ENCODE results near the gene DOCK8.

DOCK8 gene

DNA sequence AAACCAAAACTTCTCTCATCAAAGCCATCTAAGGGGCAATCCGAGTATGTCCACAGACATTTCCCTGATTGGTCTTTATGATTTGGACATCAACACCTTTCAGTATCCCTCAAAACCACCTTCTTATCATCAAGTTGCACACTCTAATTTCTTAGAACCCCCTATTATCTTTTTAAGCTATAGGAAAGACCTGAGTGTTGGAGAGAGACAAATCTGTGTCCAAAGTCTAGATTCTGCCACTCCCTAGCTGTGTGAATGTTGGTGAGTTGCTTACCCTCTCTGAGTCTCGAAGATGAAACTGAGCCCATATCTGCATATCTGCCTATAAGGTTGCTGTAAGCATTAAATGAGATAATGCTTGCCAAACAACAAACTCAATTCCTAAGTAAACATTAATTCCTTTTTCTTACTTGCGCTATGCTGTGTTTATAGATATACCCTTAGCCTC lies 159.1 kb downstream of the DOCK8 start:
- Histone ChIP-seq H3K27me3 (ENCODE audit: insufficient read depth, low read length) (no peaks in the 10 kb centered on the region), H3K4me3 (ENCODE audit: low read length) (no peak overlapping the region), H3K27ac (ENCODE audit: low read depth, low read length) (no peak overlapping the region), H3K4me1 (ENCODE audit: insufficient read depth, low read length) (peaks cover 11% of the 10 kb centered on the region; the same call in 1 of the 2 replicates), H3K9me3 (ENCODE audit: insufficient read depth, low read depth, low read length) (no peaks in the 10 kb centered on the region), H3K36me3 (ENCODE audit: insufficient read depth, low read length) (no peaks in the 10 kb centered on the region), H3K9ac (ENCODE audit: low read depth, low read length) (no peak overlapping the region)
- WGBS: 87% methylated on average over 3 of the region's 3 CpGs

DNA sequence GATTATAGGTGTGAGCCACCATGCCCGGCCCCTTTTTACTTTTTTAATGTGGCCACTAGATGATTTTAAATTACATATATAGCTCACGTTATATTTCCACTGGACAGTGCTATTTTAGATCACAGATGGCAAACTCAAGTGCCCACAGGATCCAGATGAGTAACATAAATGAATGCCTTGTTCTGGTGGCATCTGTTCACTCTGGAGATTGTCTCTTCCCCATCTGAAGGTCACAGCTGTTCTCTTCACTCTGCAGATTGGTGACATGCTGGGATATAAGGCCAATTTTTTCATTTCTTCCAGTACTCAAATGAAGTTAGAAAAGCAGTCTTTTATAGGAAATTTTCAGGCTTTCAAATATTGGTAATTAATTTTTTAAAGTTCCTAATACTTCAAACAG lies 160.1 kb downstream of the DOCK8 start:
- H3K9me3 ChIP-seq (ENCODE audit: insufficient read depth, low read depth, low read length): no peaks in the 10 kb centered on the region
- WGBS: 96% methylated on average over 2 of the region's 2 CpGs
- H3K9ac ChIP-seq (ENCODE audit: low read depth, low read length): no peak overlapping the region
- H3K36me3 ChIP-seq (ENCODE audit: insufficient read depth, low read length): no peaks in the 10 kb centered on the region
- no peak overlapping the region for H3K4me3 ChIP-seq (ENCODE audit: low read length)
- no peak overlapping the region for H3K27ac ChIP-seq (ENCODE audit: low read depth, low read length)
- peaks cover 11% of the 10 kb centered on the region; the same call in 1 of the 2 replicates for H3K4me1 ChIP-seq (ENCODE audit: insufficient read depth, low read length)
- no peaks in the 10 kb centered on the region for H3K27me3 ChIP-seq (ENCODE audit: insufficient read depth, low read length)

DNA sequence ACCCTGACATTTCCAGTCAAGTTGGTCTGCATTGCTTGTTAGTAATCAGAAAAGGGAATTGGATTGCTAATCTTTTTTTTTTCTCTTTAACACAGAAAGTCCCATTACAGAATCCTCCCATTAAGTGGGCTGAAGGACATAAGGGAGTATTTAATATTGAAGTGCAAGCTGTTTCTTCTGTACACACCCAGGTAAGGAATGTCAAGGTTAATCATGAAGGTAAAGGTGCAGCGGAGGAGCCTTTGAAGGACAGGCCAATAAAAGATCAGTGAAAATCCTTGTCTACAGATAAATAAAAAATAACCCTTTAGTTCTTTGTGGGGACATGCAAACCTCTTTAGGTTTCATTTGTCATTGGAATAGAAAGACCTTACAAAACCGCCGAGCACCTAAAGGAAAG lies 161.4 kb downstream of the DOCK8 start:
- H3K36me3 ChIP-seq (ENCODE audit: insufficient read depth, low read length): no peaks in the 10 kb centered on the region
- H3K27ac ChIP-seq (ENCODE audit: low read depth, low read length): no peak overlapping the region
- 0 out of 2 replicates have a peak, but pooled peaks cover 4% of the 10 kb centered on the region for H3K4me1 ChIP-seq (ENCODE audit: insufficient read depth, low read length)
- 93% methylated on average over 3 of the region's 3 CpGs for WGBS
- H3K9ac ChIP-seq (ENCODE audit: low read depth, low read length): no peak overlapping the region
- no peaks in the 10 kb centered on the region for H3K9me3 ChIP-seq (ENCODE audit: insufficient read depth, low read depth, low read length)
- H3K4me3 ChIP-seq (ENCODE audit: low read length): no peak overlapping the region
- no peaks in the 10 kb centered on the region for H3K27me3 ChIP-seq (ENCODE audit: insufficient read depth, low read length)

DNA sequence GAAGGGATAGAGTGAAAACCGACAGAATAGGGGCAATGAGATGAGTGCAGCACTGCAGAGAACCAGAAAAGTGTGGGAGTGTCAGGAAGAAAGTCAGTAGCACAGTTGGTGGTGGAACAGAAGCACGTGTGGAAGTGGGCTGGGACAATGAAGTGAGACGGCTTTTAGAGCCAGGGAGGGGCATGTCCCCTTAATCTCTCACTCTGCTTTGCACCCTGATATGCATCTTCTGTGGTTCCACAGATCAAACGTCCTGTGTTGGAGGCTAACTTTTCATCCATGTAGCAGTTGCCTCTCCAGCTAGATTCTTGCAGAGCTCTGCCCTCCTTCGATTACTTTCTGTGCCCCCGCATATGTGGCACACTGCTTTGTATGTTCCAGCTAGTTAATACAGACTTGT lies 163.6 kb downstream of the DOCK8 start:
- H3K27me3 ChIP-seq (ENCODE audit: insufficient read depth, low read length): no peaks in the 10 kb centered on the region
- no peak overlapping the region for H3K27ac ChIP-seq (ENCODE audit: low read depth, low read length)
- WGBS: 79% methylated on average over 6 of the region's 6 CpGs
- H3K9ac ChIP-seq (ENCODE audit: low read depth, low read length): no peak overlapping the region
- no peaks in the 10 kb centered on the region for H3K9me3 ChIP-seq (ENCODE audit: insufficient read depth, low read depth, low read length)
- no peaks in the 10 kb centered on the region for H3K4me1 ChIP-seq (ENCODE audit: insufficient read depth, low read length)
- no peaks in the 10 kb centered on the region for H3K36me3 ChIP-seq (ENCODE audit: insufficient read depth, low read length)
- no peak overlapping the region for H3K4me3 ChIP-seq (ENCODE audit: low read length)

DNA sequence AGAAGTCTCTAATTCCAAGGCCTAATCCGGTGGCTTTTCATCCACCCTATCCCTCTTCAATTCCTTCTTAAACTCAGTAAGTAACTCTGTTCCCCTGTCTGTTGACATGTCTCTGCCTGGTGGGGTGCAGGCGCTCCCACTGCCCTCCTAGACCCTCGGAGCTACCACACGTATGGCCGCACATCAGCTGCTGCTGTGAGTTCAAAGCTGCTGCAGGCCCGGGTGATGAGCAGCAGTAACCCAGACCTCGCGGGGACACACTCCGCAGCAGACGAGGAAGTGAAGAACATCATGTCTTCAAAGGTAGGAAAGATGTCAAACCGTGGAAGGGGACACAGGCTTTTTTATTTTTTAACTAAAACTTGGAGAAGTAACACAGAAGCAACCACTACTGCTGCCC lies 167.7 kb downstream of the DOCK8 start:
- Histone ChIP-seq H3K4me3 (ENCODE audit: low read length) (no peak overlapping the region), H3K9me3 (ENCODE audit: insufficient read depth, low read depth, low read length) (no peaks in the 10 kb centered on the region), H3K4me1 (ENCODE audit: insufficient read depth, low read length) (no peaks in the 10 kb centered on the region), H3K9ac (ENCODE audit: low read depth, low read length) (no peak overlapping the region), H3K27ac (ENCODE audit: low read depth, low read length) (no peak overlapping the region), H3K27me3 (ENCODE audit: insufficient read depth, low read length) (no peaks in the 10 kb centered on the region), H3K36me3 (ENCODE audit: insufficient read depth, low read length) (no peaks in the 10 kb centered on the region)
- WGBS: 93% methylated on average over 11 of the region's 11 CpGs

DNA sequence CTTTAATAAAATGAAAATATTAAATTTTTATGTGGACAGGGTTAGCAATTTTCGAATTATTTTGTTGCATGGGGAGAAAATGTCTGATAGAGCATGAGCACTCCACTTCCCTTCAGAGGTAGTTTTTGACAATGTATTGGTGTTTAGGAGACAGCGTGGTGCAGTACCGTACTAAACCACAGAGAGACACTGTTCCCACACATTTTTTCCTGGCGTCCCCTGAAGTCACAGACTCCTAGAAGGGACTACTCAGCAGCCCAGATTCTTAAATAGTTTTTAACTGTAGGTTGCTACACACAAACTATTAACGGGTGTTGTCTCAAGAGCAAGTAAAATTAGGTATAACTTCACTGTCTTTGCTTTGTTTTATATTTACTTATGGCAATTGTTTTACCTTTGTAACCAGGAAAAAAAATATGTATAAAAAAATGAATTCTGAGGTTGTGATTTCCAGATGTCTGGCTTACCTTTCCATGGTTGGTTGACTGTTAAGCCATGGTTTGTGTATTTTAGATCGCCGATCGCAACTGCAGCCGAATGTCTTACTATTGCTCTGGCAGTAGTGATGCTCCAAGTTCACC lies 171.2 kb downstream of the DOCK8 start:
- Histone ChIP-seq H3K4me3 (ENCODE audit: low read length) (no peak overlapping the region), H3K4me1 (ENCODE audit: insufficient read depth, low read length) (peaks cover 12% of the 10 kb centered on the region; the same call in 1 of the 2 replicates), H3K27ac (ENCODE audit: low read depth, low read length) (no peak overlapping the region), H3K9ac (ENCODE audit: low read depth, low read length) (no peak overlapping the region), H3K27me3 (ENCODE audit: insufficient read depth, low read length) (no peaks in the 10 kb centered on the region), H3K9me3 (ENCODE audit: insufficient read depth, low read depth, low read length) (no peaks in the 10 kb centered on the region), H3K36me3 (ENCODE audit: insufficient read depth, low read length) (no peaks in the 10 kb centered on the region)
- WGBS: 50% methylated on average over 7 of the region's 9 CpGs

DNA sequence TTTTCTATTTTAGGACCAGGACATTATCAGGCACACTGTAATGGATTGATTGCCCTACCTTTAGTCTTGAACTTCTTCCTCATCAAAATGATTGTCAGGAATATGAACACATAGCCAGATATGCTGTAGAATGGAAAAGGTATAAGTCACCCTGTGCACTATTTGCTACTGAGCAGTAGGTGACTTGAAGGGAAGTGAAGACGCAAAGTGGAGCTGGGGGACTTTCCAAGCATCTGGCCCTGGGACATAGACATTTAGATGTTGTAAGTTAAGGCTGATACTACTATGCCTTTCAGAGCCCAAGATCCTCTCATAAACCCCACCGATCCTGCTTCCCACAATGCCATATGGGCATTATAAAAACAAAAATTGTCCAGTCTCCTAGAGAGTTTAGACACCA lies 174.5 kb downstream of the DOCK8 start:
- Histone ChIP-seq H3K4me1 (ENCODE audit: insufficient read depth, low read length) (peaks cover 12% of the 10 kb centered on the region; the same call in 1 of the 2 replicates), H3K4me3 (ENCODE audit: low read length) (no peak overlapping the region), H3K9me3 (ENCODE audit: insufficient read depth, low read depth, low read length) (no peaks in the 10 kb centered on the region), H3K27me3 (ENCODE audit: insufficient read depth, low read length) (no peaks in the 10 kb centered on the region), H3K27ac (ENCODE audit: low read depth, low read length) (no peak overlapping the region), H3K36me3 (ENCODE audit: insufficient read depth, low read length) (no peaks in the 10 kb centered on the region), H3K9ac (ENCODE audit: low read depth, low read length) (no peak overlapping the region)
- 89% methylated on average over 2 of the region's 2 CpGs for WGBS

DNA sequence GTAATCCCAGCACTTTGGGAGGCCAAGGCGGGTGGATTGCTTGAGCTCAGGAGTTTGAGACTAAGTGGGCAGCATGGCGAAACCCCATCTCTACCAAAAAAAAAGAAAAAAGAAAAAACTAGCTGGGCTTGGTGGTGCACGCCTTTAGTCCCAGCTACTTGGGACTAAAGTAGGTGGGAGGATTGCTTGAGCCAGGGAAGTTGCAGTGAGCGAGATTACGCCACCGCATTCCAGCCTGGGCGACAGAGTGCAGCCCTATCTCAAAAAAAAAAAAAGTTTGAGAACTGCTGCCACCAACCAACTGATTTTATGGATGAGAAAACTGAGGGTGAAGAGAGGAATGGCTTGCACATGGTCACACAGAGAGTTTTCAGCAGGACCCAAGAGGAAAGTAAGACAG lies 175.1 kb downstream of the DOCK8 start:
- Histone ChIP-seq H3K4me1 (ENCODE audit: insufficient read depth, low read length) (peaks cover 12% of the 10 kb centered on the region; the same call in 1 of the 2 replicates), H3K36me3 (ENCODE audit: insufficient read depth, low read length) (no peaks in the 10 kb centered on the region), H3K27me3 (ENCODE audit: insufficient read depth, low read length) (no peaks in the 10 kb centered on the region), H3K9ac (ENCODE audit: low read depth, low read length) (no peak overlapping the region), H3K4me3 (ENCODE audit: low read length) (no peak overlapping the region), H3K9me3 (ENCODE audit: insufficient read depth, low read depth, low read length) (no peaks in the 10 kb centered on the region), H3K27ac (ENCODE audit: low read depth, low read length) (no peak overlapping the region)
- WGBS: 93% methylated on average over 6 of the region's 7 CpGs

DNA sequence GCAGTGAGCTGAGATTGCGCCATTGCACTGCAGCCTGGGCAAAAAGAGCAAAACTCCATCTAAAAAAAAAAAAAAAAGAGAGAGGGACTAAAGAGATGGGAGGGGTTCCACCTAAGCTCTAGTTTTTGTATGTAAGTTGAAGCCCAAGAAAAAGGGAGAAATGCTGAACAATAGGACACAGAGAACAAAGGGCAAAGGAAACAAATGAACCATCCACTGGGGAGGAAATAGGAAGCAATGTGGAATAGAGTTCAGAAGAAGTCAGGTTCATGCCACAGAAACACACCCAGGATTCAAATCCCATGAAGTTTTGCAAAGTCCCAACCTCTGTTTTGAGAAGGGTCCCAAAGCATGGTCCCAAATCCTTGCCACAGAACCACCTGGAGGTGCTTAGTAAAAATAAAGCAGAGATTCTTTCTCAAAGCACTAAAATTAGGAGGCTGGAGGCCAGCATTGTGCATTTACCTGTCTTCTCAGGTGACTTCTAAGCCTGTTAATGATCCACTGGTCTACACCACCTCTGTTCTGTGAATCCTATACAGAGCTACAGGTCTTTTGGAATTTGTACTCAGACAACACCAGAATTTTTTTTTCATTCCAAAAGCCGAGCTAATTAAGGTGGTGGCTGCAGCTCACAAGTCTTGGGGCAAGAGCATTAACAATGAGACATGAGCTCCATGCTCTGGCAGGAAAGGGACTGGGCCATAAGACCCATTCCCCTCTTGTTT lies 177.6 kb downstream of the DOCK8 start:
- H3K9ac ChIP-seq (ENCODE audit: low read depth, low read length): no peak overlapping the region
- WGBS: 98% methylated on average over 1 of the region's 2 CpGs
- no peaks in the 10 kb centered on the region for H3K9me3 ChIP-seq (ENCODE audit: insufficient read depth, low read depth, low read length)
- no peak overlapping the region for H3K4me3 ChIP-seq (ENCODE audit: low read length)
- peaks cover 12% of the 10 kb centered on the region; the same call in 1 of the 2 replicates for H3K4me1 ChIP-seq (ENCODE audit: insufficient read depth, low read length)
- H3K36me3 ChIP-seq (ENCODE audit: insufficient read depth, low read length): no peaks in the 10 kb centered on the region
- H3K27ac ChIP-seq (ENCODE audit: low read depth, low read length): no peak overlapping the region
- H3K27me3 ChIP-seq (ENCODE audit: insufficient read depth, low read length): no peaks in the 10 kb centered on the region

DNA sequence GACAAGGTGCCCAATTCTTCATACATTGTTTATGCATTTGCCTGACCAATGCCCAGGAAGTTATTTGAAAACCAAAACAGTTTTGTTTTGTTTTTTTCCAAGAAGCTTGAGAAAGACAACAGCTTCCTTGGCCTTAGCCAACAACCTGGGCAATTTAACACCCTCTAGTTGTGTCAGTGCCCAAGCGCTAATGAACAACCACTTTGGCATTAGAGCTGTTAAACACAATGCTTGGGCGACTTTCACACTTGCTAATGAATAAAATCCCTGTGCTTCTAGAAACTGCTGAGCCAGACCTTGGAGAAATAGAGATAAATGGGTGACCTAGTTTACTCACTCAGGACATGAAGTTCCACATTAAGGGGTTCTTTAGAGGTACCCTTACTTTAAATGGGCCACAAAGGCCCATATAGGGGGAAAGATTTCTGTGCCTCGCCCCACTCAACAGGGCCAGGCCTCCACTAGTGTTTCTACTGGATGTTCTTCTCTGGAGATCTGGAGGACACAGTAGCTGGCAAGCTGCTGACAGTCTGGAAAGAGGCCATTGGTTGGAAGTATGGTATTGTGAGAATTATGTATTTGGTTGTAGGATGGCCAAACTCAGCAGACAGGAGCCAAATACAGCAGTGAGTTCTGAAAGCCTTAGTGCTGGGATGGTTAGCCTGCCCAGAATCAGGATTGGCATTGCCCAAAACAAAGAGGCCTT lies 179.8 kb downstream of the DOCK8 start:
- H3K9ac ChIP-seq (ENCODE audit: low read depth, low read length): no peak overlapping the region
- WGBS: 96% methylated on average over 3 of the region's 3 CpGs
- H3K4me3 ChIP-seq (ENCODE audit: low read length): no peak overlapping the region
- H3K27ac ChIP-seq (ENCODE audit: low read depth, low read length): no peak overlapping the region
- H3K9me3 ChIP-seq (ENCODE audit: insufficient read depth, low read depth, low read length): no peaks in the 10 kb centered on the region
- no peaks in the 10 kb centered on the region for H3K36me3 ChIP-seq (ENCODE audit: insufficient read depth, low read length)
- no peaks in the 10 kb centered on the region for H3K27me3 ChIP-seq (ENCODE audit: insufficient read depth, low read length)
- peaks cover 12% of the 10 kb centered on the region; the same call in 1 of the 2 replicates for H3K4me1 ChIP-seq (ENCODE audit: insufficient read depth, low read length)

DNA sequence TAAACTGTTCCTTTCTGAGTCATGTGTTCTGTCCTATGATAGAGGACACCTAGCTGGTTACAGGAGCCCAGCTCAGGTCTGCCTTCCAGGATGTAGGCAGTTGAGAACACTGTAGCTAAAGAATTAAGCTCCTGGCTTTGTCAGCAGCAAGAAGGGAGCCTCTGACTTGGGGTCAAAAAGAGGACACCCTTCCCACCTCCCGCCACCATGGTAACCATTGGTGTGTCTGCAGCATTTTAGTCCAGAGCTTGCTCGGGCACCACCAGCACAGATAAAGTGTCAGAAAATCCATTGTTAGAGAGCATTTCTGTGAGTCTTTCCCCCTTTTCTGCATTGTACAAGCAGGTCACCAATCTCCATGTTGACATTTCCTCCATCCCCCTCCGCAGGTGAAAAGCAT lies 181.7 kb downstream of the DOCK8 start:
- H3K36me3 ChIP-seq (ENCODE audit: insufficient read depth, low read length): no peaks in the 10 kb centered on the region
- H3K9me3 ChIP-seq (ENCODE audit: insufficient read depth, low read depth, low read length): no peaks in the 10 kb centered on the region
- no peak overlapping the region for H3K27ac ChIP-seq (ENCODE audit: low read depth, low read length)
- H3K4me1 ChIP-seq (ENCODE audit: insufficient read depth, low read length): no peaks in the 10 kb centered on the region
- 91% methylated on average over 3 of the region's 3 CpGs for WGBS
- H3K27me3 ChIP-seq (ENCODE audit: insufficient read depth, low read length): no peaks in the 10 kb centered on the region
- H3K9ac ChIP-seq (ENCODE audit: low read depth, low read length): no peak overlapping the region
- no peak overlapping the region for H3K4me3 ChIP-seq (ENCODE audit: low read length)

Measured in HUES64 (cell line).